OCI-LY1 (cell line): ENCODE data around the gene RFK.

ENCODE experiments used
- H2AFZ ChIP-seq: fragments of 200-600 bp; sonication (generic), shearing (Covaris generic); 2 replicates; pipeline ENCODE4 v1.6.0; 2014; ENCODE audit warnings: antibody characterized with exemption, mild to moderate bottlenecking, low read length
- H3F3A ChIP-seq: fragments of 200-600 bp; sonication (generic), shearing (Covaris generic); 2 replicates; pipeline ENCODE4 v1.6.0; 2014; ENCODE audit warnings: mild to moderate bottlenecking, antibody characterized with exemption, low read length, moderate library complexity; ENCODE audit not compliant: insufficient read depth
- H3K27ac ChIP-seq: fragments of 200-600 bp; sonication (generic); 2 replicates; pipeline ENCODE4 v1.5.1; 2014; ENCODE audit warnings: low read length, mixed run types, mild to moderate bottlenecking, low read depth; ENCODE audit not compliant: poor library complexity, severe bottlenecking
- H3K27me3 ChIP-seq: fragments of 200-600 bp; sonication (generic); 2 replicates; pipeline ENCODE4 v1.6.0; 2014; ENCODE audit warnings: antibody characterized with exemption, mild to moderate bottlenecking, low read length, moderate library complexity; ENCODE audit not compliant: insufficient read depth
- H3K36me3 ChIP-seq: fragments of 200-600 bp; sonication (generic); 2 replicates; pipeline ENCODE4 v1.6.1; 2014; ENCODE audit warnings: mild to moderate bottlenecking, antibody characterized with exemption, low read length, moderate library complexity, mixed read lengths; ENCODE audit not compliant: insufficient read depth
- H3K4me1 ChIP-seq: fragments of 200-600 bp; sonication (generic); 2 replicates; pipeline ENCODE4 v1.5.1; 2014; ENCODE audit warnings: mild to moderate bottlenecking, low read length, moderate library complexity; ENCODE audit not compliant: insufficient read depth, severe bottlenecking
- H3K4me2 ChIP-seq: fragments of 200-600 bp; sonication (generic), shearing (Covaris generic); 2 replicates; pipeline ENCODE4 v1.6.1; 2014; ENCODE audit warnings: low read length
- H3K4me3 ChIP-seq: fragments of 200-600 bp; sonication (generic); 2 replicates; pipeline ENCODE4 v1.5.1; 2014; ENCODE audit warnings: low read length, low read depth, mild to moderate bottlenecking, mixed read lengths; ENCODE audit not compliant: poor library complexity, severe bottlenecking
- H3K79me2 ChIP-seq: fragments of 200-600 bp; shearing (Covaris generic); 2 replicates; pipeline ENCODE4 v1.6.1; 2016; ENCODE audit warnings: mixed run types, low read length, mixed read lengths; ENCODE audit not compliant: insufficient read depth
- H3K9ac ChIP-seq: fragments of 200-600 bp; sonication (generic), shearing (Covaris generic); 2 replicates; pipeline ENCODE4 v1.6.1; 2014; ENCODE audit warnings: mild to moderate bottlenecking, low read length, mixed read lengths
- H3K9me2 ChIP-seq: fragments of 200-600 bp; sonication (generic), shearing (Covaris generic); 2 replicates; pipeline ENCODE4 v1.6.1; 2014; ENCODE audit warnings: low read depth, mild to moderate bottlenecking, low read length, mixed read lengths
- H3K9me3 ChIP-seq: fragments of 200-600 bp; shearing (Covaris generic); 2 replicates; pipeline ENCODE4 v1.6.1; 2014; ENCODE audit warnings: low read length, mixed read lengths
- H4K20me1 ChIP-seq: fragments of 200-600 bp; sonication (generic), shearing (Covaris generic); 2 replicates; pipeline ENCODE4 v1.6.0; 2016; ENCODE audit warnings: mild to moderate bottlenecking, low read length; ENCODE audit not compliant: insufficient read depth
- CTCF ChIP-seq: fragments of 200-600 bp; sonication (generic), shearing (Covaris generic); IDR thresholded peaks from 2 replicates; pipeline ENCODE4 v1.5.1; 2017; ENCODE audit warnings: mild to moderate bottlenecking, antibody characterized with exemption, low read length, moderate library complexity, mixed read lengths
- EZH2 ChIP-seq: fragments of 200-600 bp; sonication (generic), shearing (Covaris generic); IDR thresholded peaks from 2 replicates; pipeline ENCODE4 v1.8.0; 2017; ENCODE audit warnings: borderline replicate concordance, mixed run types, mild to moderate bottlenecking, antibody characterized with exemption, low read length, moderate library complexity, mixed read lengths

Gene RFK

DNA sequence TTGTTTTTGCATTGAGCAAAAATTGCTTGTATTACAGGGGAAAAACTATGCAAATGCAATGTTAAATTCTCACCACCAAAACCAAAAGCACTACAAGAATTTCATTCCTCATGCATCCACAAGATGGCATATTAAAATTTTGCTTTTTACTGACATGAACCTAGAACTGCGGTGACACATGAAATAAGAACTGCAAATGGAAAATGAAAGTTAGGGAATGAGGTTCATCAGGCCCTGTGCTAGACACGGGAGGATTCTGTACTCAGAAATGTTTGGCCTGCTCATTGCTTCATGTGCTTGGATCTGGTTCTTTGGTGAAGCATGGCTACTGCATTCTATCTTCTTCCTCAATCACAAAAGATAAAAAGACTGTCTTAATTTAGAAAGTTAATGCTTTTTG lies 9.1 kb upstream of the RFK start:
- Histone ChIP-seq H3K4me3 (no peak overlapping the region), H3K4me2 (peak overlapping the region; percentile 33), H3K9me3 (no peaks in the 10 kb centered on the region), H2AFZ (peak overlapping the region; percentile 31; the same call in 1 of the 2 replicates), H3K9me2 (no peaks in the 10 kb centered on the region), H3K27ac (peak overlapping the region; percentile 11), H4K20me1 (no peaks in the 10 kb centered on the region), H3K79me2 (no peaks in the 10 kb centered on the region), H3F3A (no peaks in the 10 kb centered on the region), H3K27me3 (no peaks in the 10 kb centered on the region), H3K4me1 (peaks cover 26% of the 10 kb centered on the region), H3K9ac (no peak overlapping the region; the same call in 1 of the 2 replicates), H3K36me3 (no peaks in the 10 kb centered on the region)
- TF ChIP-seq CTCF (peak; percentile 61), EZH2 (no peak)

DNA sequence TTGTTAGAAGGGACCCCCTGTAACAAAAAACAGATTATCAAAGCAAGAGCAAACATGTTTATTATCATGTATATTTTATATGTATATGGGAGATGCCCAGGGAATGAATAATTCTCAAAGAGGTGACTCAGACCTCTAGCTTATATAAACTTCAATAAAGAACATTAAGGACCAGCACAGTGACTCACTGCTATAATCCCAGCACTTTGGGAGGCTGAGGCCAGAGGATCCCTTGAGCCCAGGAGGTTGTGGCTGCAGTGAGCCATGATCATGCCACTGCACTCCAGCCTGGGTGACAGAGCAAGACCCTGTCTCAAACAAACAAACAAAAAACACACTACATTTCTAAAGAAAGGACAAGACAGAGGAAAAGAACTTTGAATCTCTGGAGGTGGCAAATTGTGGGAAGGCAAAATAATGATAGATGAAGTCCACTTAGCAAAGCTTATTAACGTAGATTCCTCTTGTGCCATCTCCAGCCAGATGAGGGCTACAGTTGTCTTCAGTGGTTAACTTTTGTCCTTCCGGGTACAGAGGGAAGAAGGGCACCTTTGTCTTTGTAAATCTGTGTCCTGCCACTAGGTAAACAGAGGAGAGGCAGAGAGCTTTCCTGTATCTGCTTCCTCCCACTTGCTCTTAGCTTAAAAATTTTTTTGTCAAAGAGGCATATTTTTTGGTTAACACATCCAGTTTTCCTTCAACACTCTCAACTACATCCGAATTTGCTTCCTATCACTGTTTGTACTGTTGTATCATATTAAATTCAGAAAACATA lies 7.5 kb upstream of the RFK start:
- Histone ChIP-seq H3K9me3 (no peaks in the 10 kb centered on the region), H3K27ac (peak overlapping the region; percentile 13), H2AFZ (peak overlapping the region; percentile 100), H3F3A (no peaks in the 10 kb centered on the region), H3K9ac (0 out of 2 replicates have a peak overlapping the region, but pooled peaks have one; percentile 1), H3K4me3 (no peak overlapping the region), H3K4me1 (peaks cover 26% of the 10 kb centered on the region), H4K20me1 (no peaks in the 10 kb centered on the region), H3K79me2 (no peaks in the 10 kb centered on the region), H3K9me2 (no peaks in the 10 kb centered on the region), H3K4me2 (0 out of 2 replicates have a peak overlapping the region, but pooled peaks have one; percentile 22), H3K36me3 (no peaks in the 10 kb centered on the region), H3K27me3 (no peaks in the 10 kb centered on the region)
- TF ChIP-seq CTCF (peak; percentile 18; the same call in 1 of the 2 replicates), EZH2 (no peak)

DNA sequence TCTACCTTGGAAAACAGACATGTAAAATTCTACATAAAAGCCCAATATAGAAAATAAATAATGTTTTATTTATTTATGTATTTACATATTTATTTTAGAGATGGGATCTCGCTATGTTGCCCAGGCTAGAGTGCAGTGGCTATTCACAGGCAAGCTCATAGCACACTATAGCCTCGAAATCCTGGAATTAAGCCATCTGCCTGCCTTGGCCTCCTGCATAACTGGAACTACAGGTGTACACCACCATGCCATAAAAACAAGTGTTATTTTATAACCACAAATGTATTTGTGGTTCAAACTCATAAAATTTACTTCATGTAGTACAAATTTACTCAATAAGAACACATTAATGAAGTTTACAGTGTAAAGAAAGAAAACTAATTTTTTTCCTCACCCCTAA lies 7.0 kb upstream of the RFK start:
- TF ChIP-seq CTCF: no peak
- no peak for TF ChIP-seq EZH2
- Histone ChIP-seq H3K36me3 (no peaks in the 10 kb centered on the region), H3F3A (no peaks in the 10 kb centered on the region), H3K9me3 (no peaks in the 10 kb centered on the region), H4K20me1 (no peaks in the 10 kb centered on the region), H3K79me2 (no peaks in the 10 kb centered on the region), H2AFZ (no peak overlapping the region), H3K27ac (no peak overlapping the region), H3K4me3 (no peak overlapping the region), H3K4me1 (peaks cover 26% of the 10 kb centered on the region), H3K27me3 (no peaks in the 10 kb centered on the region), H3K9me2 (no peaks in the 10 kb centered on the region), H3K9ac (no peak overlapping the region), H3K4me2 (no peak overlapping the region)
